ENCODE measurements around the gene KBTBD3.
"Not testable (repeated sequence)": the region's sequence is repeated elsewhere in the genome, so short reads cannot be mapped to it uniquely, and the experiment has no call there.

The KBTBD3 gene

GRCh38 chr11:106059617-106060016 lies 17.5 kb downstream of the KBTBD3 start:
- Histone ChIP-seq H3K18ac (ENCODE audit: low read length) (no peak overlapping the region), H4K91ac (ENCODE audit: low read depth, low read length) (no peak overlapping the region), H3K27me3 (ENCODE audit: insufficient read depth, low read length) (no peaks in the 10 kb centered on the region), H2AK5ac (ENCODE audit: low read length) (no peak overlapping the region), H3K23ac (ENCODE audit: low read length) (no peak overlapping the region), H3K79me1 (ENCODE audit: low read length) (no peaks in the 10 kb centered on the region), H3K4me3 (ENCODE audit: low read depth, low read length) (no peak overlapping the region), H2BK12ac (ENCODE audit: low read length) (no peak overlapping the region), H4K12ac (ENCODE audit: low read depth, low read length) (no peak overlapping the region), H3K4me1 (ENCODE audit: control insufficient read depth in 1 of 2, insufficient read depth in 2 of 2, low read length in 2 of 2) (no peaks in the 10 kb centered on the region), H3K4me2 (ENCODE audit: low read length) (no peak overlapping the region), H2BK5ac (ENCODE audit: low read depth, low read length, poor library complexity) (no peak overlapping the region), H3K36me3 (ENCODE audit: control insufficient read depth in 1 of 2, insufficient read depth in 2 of 2, low read length in 2 of 2) (no peaks in the 10 kb centered on the region), H3K14ac (ENCODE audit: low read length) (no peak overlapping the region), H3K9ac (ENCODE audit: low read length) (no peak overlapping the region), H4K8ac (ENCODE audit: low read depth, low read length) (no peak overlapping the region), H3K4ac (ENCODE audit: low read depth, low read length) (no peak overlapping the region), H3K79me2 (ENCODE audit: control insufficient read depth, insufficient read depth, low read length, poor library complexity) (no peaks in the 10 kb centered on the region), H3K9me3 (ENCODE audit: insufficient read depth, low read depth, low read length) (no peaks in the 10 kb centered on the region), H2BK120ac (ENCODE audit: insufficient read depth, low read length, poor library complexity) (no peak overlapping the region), H2AFZ (ENCODE audit: insufficient read depth, low read length, poor library complexity) (no peak overlapping the region), H3K27ac (ENCODE audit: low read depth, low read length) (no peak overlapping the region)
- DNase-seq = no peak
- no CpG with 5 or more reads among the region's 1 CpG for WGBS (ENCODE audit: extremely low coverage, insufficient coverage, insufficient read length)

GRCh38 chr11:106058377-106058776 lies 18.8 kb downstream of the KBTBD3 start:
- H4K91ac ChIP-seq (ENCODE audit: low read depth, low read length); DNase-seq; H4K8ac ChIP-seq (ENCODE audit: low read depth, low read length); H2BK12ac ChIP-seq (ENCODE audit: low read length); H3K23ac ChIP-seq (ENCODE audit: low read length); H3K9me3 ChIP-seq (ENCODE audit: insufficient read depth, low read depth, low read length); H3K27me3 ChIP-seq (ENCODE audit: insufficient read depth, low read length); H3K79me1 ChIP-seq (ENCODE audit: low read length); H2AFZ ChIP-seq (ENCODE audit: insufficient read depth, low read length, poor library complexity); H3K27ac ChIP-seq (ENCODE audit: low read depth, low read length); H3K14ac ChIP-seq (ENCODE audit: low read length); H3K4me2 ChIP-seq (ENCODE audit: low read length); H3K79me2 ChIP-seq (ENCODE audit: control insufficient read depth, insufficient read depth, low read length, poor library complexity); H4K12ac ChIP-seq (ENCODE audit: low read depth, low read length); H3K4me3 ChIP-seq (ENCODE audit: low read depth, low read length); H2BK5ac ChIP-seq (ENCODE audit: low read depth, low read length, poor library complexity); H3K9ac ChIP-seq (ENCODE audit: low read length); H3K4me1 ChIP-seq (ENCODE audit: control insufficient read depth in 1 of 2, insufficient read depth in 2 of 2, low read length in 2 of 2); H2BK120ac ChIP-seq (ENCODE audit: insufficient read depth, low read length, poor library complexity); H3K4ac ChIP-seq (ENCODE audit: low read depth, low read length); H3K36me3 ChIP-seq (ENCODE audit: control insufficient read depth in 1 of 2, insufficient read depth in 2 of 2, low read length in 2 of 2); H2AK5ac ChIP-seq (ENCODE audit: low read length); H3K18ac ChIP-seq (ENCODE audit: low read length): not testable (repeated sequence)
- no CpG with 5 or more reads among the region's 14 CpGs for WGBS (ENCODE audit: extremely low coverage, insufficient coverage, insufficient read length)

- no CpG with 5 or more reads among the region's 2 CpGs for WGBS (ENCODE audit: extremely low coverage, insufficient coverage, insufficient read length)
- H3K18ac ChIP-seq (ENCODE audit: low read length) = no peak overlapping the region
- DNase-seq = no peak
- H3K14ac ChIP-seq (ENCODE audit: low read length) = no peak overlapping the region
- H2AK5ac ChIP-seq (ENCODE audit: low read length) = no peak overlapping the region
- no peak overlapping the region for H4K12ac ChIP-seq (ENCODE audit: low read depth, low read length)
- H2BK5ac ChIP-seq (ENCODE audit: low read depth, low read length, poor library complexity) = no peak overlapping the region
- H3K4me2 ChIP-seq (ENCODE audit: low read length) = no peak overlapping the region
- no peak overlapping the region for H3K27ac ChIP-seq (ENCODE audit: low read depth, low read length)
- no peaks in the 10 kb centered on the region for H3K27me3 ChIP-seq (ENCODE audit: insufficient read depth, low read length)
- H2AFZ ChIP-seq (ENCODE audit: insufficient read depth, low read length, poor library complexity) = no peak overlapping the region
- H3K4me3 ChIP-seq (ENCODE audit: low read depth, low read length) = no peak overlapping the region
- no peaks in the 10 kb centered on the region for H3K79me2 ChIP-seq (ENCODE audit: control insufficient read depth, insufficient read depth, low read length, poor library complexity)
- no peaks in the 10 kb centered on the region for H3K36me3 ChIP-seq (ENCODE audit: control insufficient read depth in 1 of 2, insufficient read depth in 2 of 2, low read length in 2 of 2)
- no peak overlapping the region for H3K23ac ChIP-seq (ENCODE audit: low read length)
- H4K8ac ChIP-seq (ENCODE audit: low read depth, low read length) = no peak overlapping the region
- no peak overlapping the region for H3K9ac ChIP-seq (ENCODE audit: low read length)
- no peaks in the 10 kb centered on the region for H3K79me1 ChIP-seq (ENCODE audit: low read length)
- no peaks in the 10 kb centered on the region for H3K9me3 ChIP-seq (ENCODE audit: insufficient read depth, low read depth, low read length)
- H4K91ac ChIP-seq (ENCODE audit: low read depth, low read length) = no peak overlapping the region
- H2BK12ac ChIP-seq (ENCODE audit: low read length) = no peak overlapping the region
- H2BK120ac ChIP-seq (ENCODE audit: insufficient read depth, low read length, poor library complexity) = no peak overlapping the region
- H3K4ac ChIP-seq (ENCODE audit: low read depth, low read length) = no peak overlapping the region
- H3K4me1 ChIP-seq (ENCODE audit: control insufficient read depth in 1 of 2, insufficient read depth in 2 of 2, low read length in 2 of 2) = no peaks in the 10 kb centered on the region
These were observed 26.0 kb downstream of the KBTBD3 start for GRCh38 chr11:106051103-106051502.

GRCh38 chr11:106049727-106050476 lies 27.2 kb downstream of the KBTBD3 start:
- H4K8ac ChIP-seq (ENCODE audit: low read depth, low read length) = no peak overlapping the region
- no peak overlapping the region for H3K23ac ChIP-seq (ENCODE audit: low read length)
- no peak overlapping the region for H2BK5ac ChIP-seq (ENCODE audit: low read depth, low read length, poor library complexity)
- no peak overlapping the region for H2AK5ac ChIP-seq (ENCODE audit: low read length)
- no peaks in the 10 kb centered on the region for H3K4me1 ChIP-seq (ENCODE audit: control insufficient read depth in 1 of 2, insufficient read depth in 2 of 2, low read length in 2 of 2)
- no peak overlapping the region for H2AFZ ChIP-seq (ENCODE audit: insufficient read depth, low read length, poor library complexity)
- no peaks in the 10 kb centered on the region for H3K27me3 ChIP-seq (ENCODE audit: insufficient read depth, low read length)
- no peaks in the 10 kb centered on the region for H3K79me1 ChIP-seq (ENCODE audit: low read length)
- WGBS (ENCODE audit: extremely low coverage, insufficient coverage, insufficient read length) = no CpG with 5 or more reads among the region's 5 CpGs
- no peaks in the 10 kb centered on the region for H3K36me3 ChIP-seq (ENCODE audit: control insufficient read depth in 1 of 2, insufficient read depth in 2 of 2, low read length in 2 of 2)
- no peaks in the 10 kb centered on the region for H3K9me3 ChIP-seq (ENCODE audit: insufficient read depth, low read depth, low read length)
- H3K4me3 ChIP-seq (ENCODE audit: low read depth, low read length) = no peak overlapping the region
- no peak overlapping the region for H4K91ac ChIP-seq (ENCODE audit: low read depth, low read length)
- H3K18ac ChIP-seq (ENCODE audit: low read length) = no peak overlapping the region
- peak in 1 of 2 donors; percentile 12 for DNase-seq
- H3K27ac ChIP-seq (ENCODE audit: low read depth, low read length) = no peak overlapping the region
- H3K79me2 ChIP-seq (ENCODE audit: control insufficient read depth, insufficient read depth, low read length, poor library complexity) = no peaks in the 10 kb centered on the region
- H3K4ac ChIP-seq (ENCODE audit: low read depth, low read length) = no peak overlapping the region
- H3K14ac ChIP-seq (ENCODE audit: low read length) = no peak overlapping the region
- H3K4me2 ChIP-seq (ENCODE audit: low read length) = no peak overlapping the region
- no peak overlapping the region for H3K9ac ChIP-seq (ENCODE audit: low read length)
- no peak overlapping the region for H2BK120ac ChIP-seq (ENCODE audit: insufficient read depth, low read length, poor library complexity)
- no peak overlapping the region for H4K12ac ChIP-seq (ENCODE audit: low read depth, low read length)
- no peak overlapping the region for H2BK12ac ChIP-seq (ENCODE audit: low read length)

Data from trophoblast cell (in vitro differentiated cells and primary cell).